Panc1 (cell line): ENCODE results near the gene NYAP2. TPM values are rescaled to one million over a fixed set of nuclear protein-coding genes. Genes with fewer than 3 reads are reported as not detected.

Source experiments
- ATAC-seq: fragments of 200-7000 bp; cut with Tn5 transposase; 2 replicates; pipeline ENCODE4 v1.9.1; 2020; ENCODE audit warnings: mild to moderate bottlenecking, moderate library complexity
- BruUV-seq: library from RNA; stranded (reverse); fragments of 400-500 nt; replicated peaks from 2 replicates; lab custom pipeline; 2021; lab: Mats Ljungman, UMichigan
- CTCF ChIA-PET: fragments of 300-600 bp; sonication (Branson Sonifier 250); formaldehyde crosslinking; loops from one replicate; lab custom pipeline; 2022; ENCODE audit warnings: antibody characterized with exemption; lab: Charles Lee
- POLR2A ChIA-PET: fragments of 300-600 bp; sonication (Branson Sonifier 250); formaldehyde crosslinking; loops from one replicate; lab custom pipeline; 2022; ENCODE audit warnings: antibody characterized with exemption; lab: Charles Lee
- DNase-seq: peaks from one replicate; pipeline ENCODE4 v3.0.0-alpha.2; 2010; ENCODE audit warnings: low read depth, low spot score
- H3K27ac ChIP-seq: 2 replicates; pipeline ENCODE4 v1.5.1; 2011; ENCODE audit warnings: mild to moderate bottlenecking, low read length, inconsistent platforms
- H3K27me3 ChIP-seq: fragments of 200-500 bp; sonication (Bioruptor generic); 2 replicates; pipeline ENCODE4 v1.6.0; 2014; ENCODE audit warnings: low read length, inconsistent platforms; ENCODE audit not compliant: control insufficient read depth, insufficient read depth
- H3K36me3 ChIP-seq: fragments of 200-500 bp; sonication (Bioruptor generic); 2 replicates; pipeline ENCODE4 v1.5.1; 2014; ENCODE audit warnings: inconsistent platforms, mild to moderate bottlenecking, low read length, moderate library complexity; ENCODE audit not compliant: control insufficient read depth, insufficient read depth
- H3K4me1 ChIP-seq: 2 replicates; pipeline ENCODE4 v1.5.1; 2011; ENCODE audit warnings: inconsistent platforms, mild to moderate bottlenecking, low read length, moderate library complexity; ENCODE audit not compliant: control insufficient read depth, insufficient read depth
- H3K4me3 ChIP-seq, 2 experiments: 2 replicates each; pipeline ENCODE4 v1.5.1; 2011 to 2012; ENCODE audit warnings: low read depth in 2 of 2, low read length in 2 of 2, mild to moderate bottlenecking in 2 of 2, inconsistent platforms in 1 of 2, moderate library complexity in 1 of 2
- H3K9me3 ChIP-seq: fragments of 200-500 bp; sonication (Bioruptor generic); 2 replicates; pipeline ENCODE4 v1.5.1; 2014; ENCODE audit warnings: low read depth, mild to moderate bottlenecking, inconsistent platforms, low read length, moderate library complexity; ENCODE audit not compliant: control insufficient read depth, insufficient read depth
- POLR2AphosphoS5 ChIP-seq: IDR thresholded peaks from 2 replicates; pipeline ENCODE4 v1.6.1; 2012; ENCODE audit warnings: mild to moderate bottlenecking, low read depth, low read length, moderate library complexity
- SIN3A ChIP-seq: IDR thresholded peaks from 2 replicates; pipeline ENCODE4 v1.6.1; 2012; ENCODE audit warnings: low read depth, mild to moderate bottlenecking, low read length, moderate library complexity, borderline replicate concordance; ENCODE audit not compliant: insufficient read depth
- TCF7L2 ChIP-seq: IDR thresholded peaks from 2 replicates; pipeline ENCODE4 v1.6.1; 2011; ENCODE audit warnings: mild to moderate bottlenecking, low read depth, low read length, inconsistent platforms
- in situ Hi-C: cut with HindIII; loops from 2 replicates; pipeline ENCODE4 v1.10.0; 2016; ENCODE audit warnings: low sequenced_read_pairs, low pct_unique_long_range_greater_than_20kb
- intact Hi-C: fragments of 100-400 bp; cut with micrococcal nuclease; formaldehyde crosslinking; loops from one replicate; pipeline ENCODE4 v1.10.0; 2022; ENCODE audit not compliant: unreplicated experiment
- total RNA-seq: library from RNA; stranded (reverse); gene quantifications from one replicate; pipeline ENCODE4 v1.2.1, GENCODE V29; 2021; ENCODE audit not compliant: unreplicated experiment
- TF ChIP-seq, protein P1 (sequence below): fragments of 450-650 bp; IDR thresholded peaks from 2 replicates; pipeline ENCODE4 v1.5.1; 2017; ENCODE audit warnings: mild to moderate bottlenecking
- TF ChIP-seq, protein P2 (sequence below), 2 experiments: IDR thresholded peaks; 2 replicates each; pipeline ENCODE4 v1.6.1; 2011 to 2012; ENCODE audit warnings: low read depth in 2 of 2, control low read depth in 1 of 2, low read length in 1 of 2, mild to moderate bottlenecking in 1 of 2, moderate library complexity in 1 of 2; ENCODE audit not compliant: insufficient read depth in 1 of 2

Gene NYAP2
- total RNA-seq, 1 experiment from 2014 or later: not detected

DNA sequence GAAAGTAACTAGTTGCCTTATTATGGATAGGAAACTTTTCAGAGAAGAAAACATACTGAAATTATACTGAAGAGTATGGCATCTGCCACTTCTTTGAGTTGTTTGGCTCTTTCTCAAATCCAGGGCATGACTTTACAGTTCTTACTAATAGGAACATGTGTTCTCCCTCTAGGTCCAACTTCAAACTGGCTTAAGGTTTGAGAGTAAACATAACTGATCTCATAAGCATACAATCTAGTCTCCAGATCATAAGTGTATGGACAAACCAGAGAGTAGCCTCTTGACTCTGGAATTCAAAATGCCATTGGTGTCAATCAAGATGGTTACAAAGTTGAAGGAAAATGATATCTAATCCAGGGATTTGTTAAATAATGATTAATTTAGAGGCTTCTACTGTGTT is 101.5 kb downstream of the NYAP2 start:
- intact Hi-C loops (no loop called here), in situ Hi-C loops (no loop called here)
- DNase-seq: no peak
- TF ChIP-seq, protein P1, sequence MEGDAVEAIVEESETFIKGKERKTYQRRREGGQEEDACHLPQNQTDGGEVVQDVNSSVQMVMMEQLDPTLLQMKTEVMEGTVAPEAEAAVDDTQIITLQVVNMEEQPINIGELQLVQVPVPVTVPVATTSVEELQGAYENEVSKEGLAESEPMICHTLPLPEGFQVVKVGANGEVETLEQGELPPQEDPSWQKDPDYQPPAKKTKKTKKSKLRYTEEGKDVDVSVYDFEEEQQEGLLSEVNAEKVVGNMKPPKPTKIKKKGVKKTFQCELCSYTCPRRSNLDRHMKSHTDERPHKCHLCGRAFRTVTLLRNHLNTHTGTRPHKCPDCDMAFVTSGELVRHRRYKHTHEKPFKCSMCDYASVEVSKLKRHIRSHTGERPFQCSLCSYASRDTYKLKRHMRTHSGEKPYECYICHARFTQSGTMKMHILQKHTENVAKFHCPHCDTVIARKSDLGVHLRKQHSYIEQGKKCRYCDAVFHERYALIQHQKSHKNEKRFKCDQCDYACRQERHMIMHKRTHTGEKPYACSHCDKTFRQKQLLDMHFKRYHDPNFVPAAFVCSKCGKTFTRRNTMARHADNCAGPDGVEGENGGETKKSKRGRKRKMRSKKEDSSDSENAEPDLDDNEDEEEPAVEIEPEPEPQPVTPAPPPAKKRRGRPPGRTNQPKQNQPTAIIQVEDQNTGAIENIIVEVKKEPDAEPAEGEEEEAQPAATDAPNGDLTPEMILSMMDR: no peak
- no peak for TF ChIP-seq SIN3A
- TF ChIP-seq, protein P2, sequence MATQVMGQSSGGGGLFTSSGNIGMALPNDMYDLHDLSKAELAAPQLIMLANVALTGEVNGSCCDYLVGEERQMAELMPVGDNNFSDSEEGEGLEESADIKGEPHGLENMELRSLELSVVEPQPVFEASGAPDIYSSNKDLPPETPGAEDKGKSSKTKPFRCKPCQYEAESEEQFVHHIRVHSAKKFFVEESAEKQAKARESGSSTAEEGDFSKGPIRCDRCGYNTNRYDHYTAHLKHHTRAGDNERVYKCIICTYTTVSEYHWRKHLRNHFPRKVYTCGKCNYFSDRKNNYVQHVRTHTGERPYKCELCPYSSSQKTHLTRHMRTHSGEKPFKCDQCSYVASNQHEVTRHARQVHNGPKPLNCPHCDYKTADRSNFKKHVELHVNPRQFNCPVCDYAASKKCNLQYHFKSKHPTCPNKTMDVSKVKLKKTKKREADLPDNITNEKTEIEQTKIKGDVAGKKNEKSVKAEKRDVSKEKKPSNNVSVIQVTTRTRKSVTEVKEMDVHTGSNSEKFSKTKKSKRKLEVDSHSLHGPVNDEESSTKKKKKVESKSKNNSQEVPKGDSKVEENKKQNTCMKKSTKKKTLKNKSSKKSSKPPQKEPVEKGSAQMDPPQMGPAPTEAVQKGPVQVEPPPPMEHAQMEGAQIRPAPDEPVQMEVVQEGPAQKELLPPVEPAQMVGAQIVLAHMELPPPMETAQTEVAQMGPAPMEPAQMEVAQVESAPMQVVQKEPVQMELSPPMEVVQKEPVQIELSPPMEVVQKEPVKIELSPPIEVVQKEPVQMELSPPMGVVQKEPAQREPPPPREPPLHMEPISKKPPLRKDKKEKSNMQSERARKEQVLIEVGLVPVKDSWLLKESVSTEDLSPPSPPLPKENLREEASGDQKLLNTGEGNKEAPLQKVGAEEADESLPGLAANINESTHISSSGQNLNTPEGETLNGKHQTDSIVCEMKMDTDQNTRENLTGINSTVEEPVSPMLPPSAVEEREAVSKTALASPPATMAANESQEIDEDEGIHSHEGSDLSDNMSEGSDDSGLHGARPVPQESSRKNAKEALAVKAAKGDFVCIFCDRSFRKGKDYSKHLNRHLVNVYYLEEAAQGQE (IDR thresholded peaks at IDR 0.05; ENCODE audit: insufficient read depth in 1 of 2, low read depth in 2 of 2, low read length in 1 of 2): no peak
- no peak for TF ChIP-seq TCF7L2
- no peak for TF ChIP-seq POLR2AphosphoS5
- Histone ChIP-seq H3K27ac (no peak overlapping the region), H3K27me3 (no peaks in the 10 kb centered on the region), H3K4me3 (no peak overlapping the region), H3K4me1 (no peaks in the 10 kb centered on the region), H3K36me3 (no peaks in the 10 kb centered on the region), H3K9me3 (no peaks in the 10 kb centered on the region)
- POLR2A ChIA-PET: no interaction called here
- no TSS peak for BruUV-seq
- ATAC-seq: no peak
- CTCF ChIA-PET: no interaction called here

DNA sequence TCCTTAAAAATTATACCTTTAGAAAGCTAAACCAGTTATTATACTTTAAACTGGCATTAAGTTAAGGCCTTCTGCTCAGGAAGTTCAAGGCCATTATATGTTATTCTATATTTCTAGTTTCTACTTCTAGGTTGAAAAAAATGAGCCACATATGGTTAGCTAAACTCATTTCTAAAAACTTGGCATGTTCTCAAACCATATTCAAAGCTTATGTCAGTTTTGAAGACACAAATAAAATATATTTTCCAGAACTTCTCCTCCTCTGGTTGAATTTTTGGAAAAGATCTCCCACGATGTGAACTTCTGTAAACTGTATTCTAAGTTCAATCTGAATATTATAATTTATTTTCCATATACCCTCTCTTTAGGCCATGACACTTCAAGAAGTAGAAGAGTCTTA is 103.5 kb downstream of the NYAP2 start:
- ATAC-seq (no peak), DNase-seq (no peak)
- ChIA-PET POLR2A (no interaction called here), CTCF (no interaction called here)
- no peaks in the 10 kb centered on the region for H3K4me1 ChIP-seq
- H3K27ac ChIP-seq: no peak overlapping the region
- no peaks in the 10 kb centered on the region for H3K27me3 ChIP-seq
- no peaks in the 10 kb centered on the region for H3K9me3 ChIP-seq
- intact Hi-C loops: no loop called here
- TF ChIP-seq SIN3A: no peak
- no peak for TF ChIP-seq TCF7L2
- TF ChIP-seq, protein P1: no peak
- TF ChIP-seq, protein P2 (IDR thresholded peaks at IDR 0.05; ENCODE audit: insufficient read depth in 1 of 2, low read depth in 2 of 2, low read length in 1 of 2): no peak
- TF ChIP-seq POLR2AphosphoS5: no peak
- H3K36me3 ChIP-seq: no peaks in the 10 kb centered on the region
- BruUV-seq: no TSS peak
- no peak overlapping the region for H3K4me3 ChIP-seq
- in situ Hi-C loops: no loop called here
